NCI-H510A treated with DMSO at 0.1 percent for 48 hours (cell line): ENCODE data around the gene ANXA8L1.
"Not testable (repeated sequence)": the region's sequence is repeated elsewhere in the genome, so short reads cannot be mapped to it uniquely, and the experiment has no call there.

Experiments
- DNase-seq: peaks from one replicate; lab custom pipeline; 2025; lab: John Stamatoyannopoulos, UW

Gene ANXA8L1, protein sequence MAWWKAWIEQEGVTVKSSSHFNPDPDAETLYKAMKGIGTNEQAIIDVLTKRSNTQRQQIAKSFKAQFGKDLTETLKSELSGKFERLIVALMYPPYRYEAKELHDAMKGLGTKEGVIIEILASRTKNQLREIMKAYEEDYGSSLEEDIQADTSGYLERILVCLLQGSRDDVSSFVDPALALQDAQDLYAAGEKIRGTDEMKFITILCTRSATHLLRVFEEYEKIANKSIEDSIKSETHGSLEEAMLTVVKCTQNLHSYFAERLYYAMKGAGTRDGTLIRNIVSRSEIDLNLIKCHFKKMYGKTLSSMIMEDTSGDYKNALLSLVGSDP

DNA sequence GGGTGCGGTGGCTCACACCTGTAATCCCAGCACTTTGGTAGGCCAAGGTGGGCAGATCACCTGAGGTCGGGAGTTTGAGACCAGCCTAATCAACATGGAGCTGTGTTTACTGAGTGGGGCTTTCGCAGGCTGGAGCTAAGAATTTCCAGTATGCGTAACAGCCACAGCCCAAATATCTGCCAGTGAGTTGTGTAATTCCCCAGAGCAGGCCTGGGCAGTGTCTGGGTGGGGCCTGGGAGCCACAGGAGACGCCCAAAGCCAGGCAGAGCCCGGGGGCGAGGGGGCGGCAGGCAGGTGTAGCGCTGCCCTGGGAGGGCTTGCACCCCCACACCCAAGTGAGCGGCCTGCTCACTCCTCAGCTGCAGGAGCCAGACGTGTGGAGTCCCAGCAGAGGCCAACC lies at the start of gene ANXA8L1:
TSS of gene ANXA8L1 (plus strand) at position 371 of the 400 bp plus-strand sequence. CDS start 76 bp downstream, outside the sequence.
- DNase-seq = not testable (repeated sequence)

DNA sequence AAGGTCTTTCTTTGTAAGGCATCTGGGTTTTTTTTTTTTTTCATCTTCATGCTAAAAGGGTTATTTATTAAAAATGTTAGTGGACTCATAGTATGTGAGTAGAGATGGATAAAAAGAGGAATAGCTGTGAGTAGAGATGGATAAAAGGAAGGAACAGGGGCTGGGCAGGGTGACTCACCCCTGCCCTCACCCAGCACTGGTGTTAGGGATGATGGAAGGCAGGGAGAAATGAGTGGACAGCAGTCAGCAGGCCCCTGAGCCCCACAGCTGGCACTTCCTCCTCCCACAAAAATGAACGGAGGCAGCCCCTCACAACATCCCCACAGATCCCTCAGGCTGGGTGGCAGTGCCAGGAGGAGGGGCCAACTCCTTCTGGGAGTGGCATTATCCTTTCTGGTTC lies 49.5 kb upstream of the ANXA8L1 start:
- no peak for DNase-seq

DNA sequence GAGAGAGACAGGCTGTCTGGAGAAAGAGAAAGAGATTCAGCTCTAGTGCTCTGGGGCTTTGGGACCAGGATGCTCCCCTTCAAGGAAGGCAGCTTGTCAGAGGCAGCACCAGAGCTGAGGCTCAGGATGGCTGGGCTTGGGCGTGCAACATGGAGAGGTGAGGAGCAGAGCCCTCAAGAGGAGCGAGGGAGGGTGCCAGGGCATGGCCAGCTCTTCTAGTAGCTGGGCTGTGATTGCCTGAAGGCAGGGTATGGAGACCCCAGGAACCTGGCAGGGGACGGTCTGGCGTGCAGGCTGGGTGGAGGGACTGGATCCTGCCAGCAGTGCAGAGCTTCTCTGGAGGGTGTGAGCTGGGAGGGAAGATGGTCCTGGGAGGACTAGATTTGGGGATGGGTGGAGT lies 48.6 kb upstream of the ANXA8L1 start:
- DNase-seq = no peak

DNA sequence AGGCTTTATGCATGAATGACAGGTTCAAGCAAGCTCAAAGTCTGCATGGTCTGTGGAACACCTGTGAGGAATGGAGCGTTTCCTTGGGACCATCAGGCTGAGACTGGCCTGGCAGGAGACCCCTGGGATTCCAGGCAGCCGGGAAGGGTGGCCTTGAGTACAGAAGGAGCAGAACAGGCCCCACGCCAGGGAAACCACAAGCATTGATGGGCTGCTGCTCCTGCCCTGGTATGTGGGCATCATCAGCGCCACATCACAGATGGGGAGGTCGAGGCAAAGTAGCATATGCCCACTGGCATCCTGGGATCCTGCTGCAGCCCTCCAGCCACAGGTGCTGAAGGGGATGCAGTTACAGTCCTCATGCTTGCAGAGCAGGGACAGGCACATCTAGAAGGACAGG lies 47.9 kb upstream of the ANXA8L1 start:
- DNase-seq = no peak

DNA sequence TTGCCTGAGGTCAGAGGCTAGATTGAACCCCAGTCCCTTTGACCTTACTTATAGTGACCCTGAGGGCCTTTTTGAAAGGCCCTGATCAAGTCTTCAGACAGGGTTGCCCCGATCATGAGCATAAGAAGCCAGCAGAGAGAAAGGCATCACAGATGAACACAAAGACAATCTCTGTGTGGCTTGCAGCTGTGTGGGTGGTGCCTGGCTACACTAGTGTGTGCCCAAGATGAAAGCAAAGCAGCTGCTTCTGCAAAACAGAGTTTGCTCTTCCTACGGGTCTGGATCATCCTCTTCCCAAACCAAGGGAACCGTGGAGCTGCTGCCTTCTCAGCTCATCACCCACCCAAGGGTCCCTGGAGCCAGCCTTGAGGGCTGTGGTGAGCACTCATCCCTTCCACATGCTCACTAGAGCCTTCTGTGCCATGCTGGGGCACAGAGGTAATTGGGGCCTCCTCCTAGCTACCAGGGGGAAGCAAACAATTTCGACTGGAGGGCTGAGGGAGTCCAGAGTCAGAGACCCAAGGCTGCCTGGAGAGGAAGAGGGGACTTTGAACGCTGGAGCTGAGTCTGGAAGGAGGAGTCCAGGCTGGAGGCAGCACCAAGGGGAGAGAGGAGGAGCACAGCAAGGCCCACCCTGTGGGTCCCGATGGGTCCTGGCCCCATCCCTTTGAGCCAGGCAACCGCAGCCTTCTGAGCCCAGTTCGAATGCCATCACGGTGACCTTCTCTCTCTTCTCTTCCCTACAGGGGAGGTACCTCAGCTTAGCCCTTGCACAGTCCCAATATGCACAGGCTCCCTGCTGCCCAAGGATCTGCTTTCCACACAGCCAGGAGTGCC lies 46.5 kb upstream of the ANXA8L1 start:
- DNase-seq = no peak

DNA sequence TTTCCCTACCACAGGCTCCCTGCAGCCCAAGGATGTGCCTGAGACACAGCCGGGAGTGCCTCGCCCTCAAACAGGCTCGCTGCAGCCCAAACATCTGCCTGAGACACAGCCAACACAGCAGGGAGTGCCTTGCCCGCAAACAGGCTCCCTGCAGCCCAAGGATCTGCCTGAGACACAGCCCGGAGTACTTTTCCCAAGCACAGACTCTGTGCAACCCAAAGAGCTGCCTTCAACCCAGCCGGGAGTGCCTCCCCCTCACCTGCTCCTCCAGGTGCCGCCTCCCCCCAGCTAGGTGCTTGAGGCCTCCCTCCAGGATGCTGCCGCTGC lies 45.9 kb upstream of the ANXA8L1 start:
- no peak for DNase-seq

DNA sequence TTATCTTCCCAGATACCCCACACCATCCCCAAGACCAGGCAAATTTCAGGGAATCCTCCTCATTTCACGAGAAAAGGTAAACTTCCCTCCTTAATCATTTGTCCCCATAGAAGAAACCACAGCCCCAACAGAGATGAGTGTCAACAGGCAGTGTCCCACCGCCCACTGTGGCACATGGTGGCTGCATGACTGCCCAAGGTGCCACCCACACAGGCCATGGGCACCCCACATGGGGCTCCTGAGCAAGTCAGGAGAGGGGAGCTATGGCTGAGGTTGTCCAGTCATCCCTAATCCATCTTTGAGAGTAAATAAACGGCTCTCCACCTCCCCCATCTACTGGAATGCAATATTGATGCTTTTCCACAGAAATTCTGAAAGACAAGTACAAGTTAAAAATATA lies 44.7 kb upstream of the ANXA8L1 start:
- no peak for DNase-seq

DNA sequence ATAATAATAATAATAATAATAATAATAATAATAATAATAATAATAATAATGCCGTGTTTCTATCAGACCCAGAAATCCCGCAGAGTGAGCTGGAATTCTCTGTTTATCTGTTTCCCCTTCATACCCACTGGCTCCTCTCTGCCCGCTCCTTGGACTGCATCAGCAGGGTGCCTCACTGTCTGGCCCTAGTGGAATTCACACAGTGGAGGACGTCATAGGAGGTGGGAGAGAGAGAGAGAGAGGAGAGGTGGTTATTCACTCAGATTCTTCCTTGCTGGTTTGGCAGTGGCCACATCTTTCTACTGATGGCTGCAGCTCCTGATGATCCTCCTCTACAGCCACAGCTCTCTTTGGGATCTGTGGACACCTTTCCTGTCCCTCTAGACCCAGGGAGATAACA lies 10.1 kb upstream of the ANXA8L1 start:
- not testable (repeated sequence) for DNase-seq

DNA sequence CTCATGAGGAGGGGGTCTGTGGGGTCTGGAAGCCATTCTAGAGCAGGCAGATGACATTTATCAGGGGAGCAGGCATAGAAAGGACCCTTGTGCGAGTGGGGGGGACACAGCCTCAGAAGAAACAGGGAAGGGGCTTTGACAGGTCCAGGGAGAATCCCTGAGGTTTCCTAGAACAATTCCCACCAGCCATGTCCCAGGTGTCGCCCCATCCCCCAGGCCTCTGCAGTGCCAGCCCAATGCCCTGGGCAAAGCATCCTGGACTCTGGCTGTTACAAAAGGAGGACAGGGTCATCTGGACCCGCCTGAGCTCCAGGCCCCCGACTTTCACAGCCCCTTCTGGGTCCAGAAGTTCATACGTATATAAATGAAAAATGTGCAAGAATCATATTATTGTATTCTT lies 8.4 kb upstream of the ANXA8L1 start:
- not testable (repeated sequence) for DNase-seq

DNA sequence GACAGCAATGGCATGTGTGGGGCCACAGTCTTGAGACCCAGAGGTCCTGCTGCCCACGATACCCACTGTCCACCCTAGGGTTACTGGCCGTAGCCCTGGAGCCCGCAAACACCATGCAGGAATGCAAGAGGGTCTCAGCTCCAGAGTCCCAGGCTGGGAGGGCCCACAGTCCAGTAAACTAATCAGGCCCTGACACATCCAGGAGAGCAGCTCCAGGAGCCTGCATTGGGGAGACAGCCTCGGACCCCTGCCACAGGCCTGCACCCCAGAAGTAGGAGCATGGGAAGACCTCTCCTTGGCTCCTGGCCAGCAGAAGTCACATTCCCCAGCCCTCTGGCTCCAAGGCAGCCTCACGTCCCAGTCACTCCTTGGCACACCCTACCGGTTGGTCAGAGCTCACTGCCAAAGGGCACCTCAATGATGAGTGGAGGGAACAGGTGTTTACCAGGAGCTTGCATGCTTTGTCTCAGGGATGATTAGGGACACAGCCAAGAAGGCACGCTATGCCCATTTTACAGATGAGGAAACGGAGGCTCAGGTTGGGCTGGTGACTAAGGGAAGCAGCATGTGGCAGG lies 7.8 kb upstream of the ANXA8L1 start:
- not testable (repeated sequence) for DNase-seq

DNA sequence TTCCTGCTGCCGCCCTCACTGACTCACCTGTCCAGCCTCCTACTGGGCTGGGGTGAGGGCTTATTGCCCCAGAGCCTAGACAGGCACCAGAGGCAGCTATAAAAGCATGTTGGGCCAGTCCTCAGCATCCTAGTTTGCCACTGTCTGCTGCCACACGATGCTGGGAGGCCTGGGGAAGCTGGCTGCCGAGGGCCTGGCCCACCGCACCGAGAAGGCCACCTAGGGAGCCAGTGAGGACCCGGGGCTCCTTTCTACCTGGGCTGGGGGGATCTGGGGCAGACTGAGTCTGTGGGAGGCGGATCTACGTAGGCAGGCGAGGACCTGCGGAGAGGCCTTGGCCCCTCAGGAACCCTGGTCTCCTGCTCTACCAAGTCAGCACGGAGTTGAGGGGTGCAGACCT lies 6.6 kb upstream of the ANXA8L1 start:
- not testable (repeated sequence) for DNase-seq

DNA sequence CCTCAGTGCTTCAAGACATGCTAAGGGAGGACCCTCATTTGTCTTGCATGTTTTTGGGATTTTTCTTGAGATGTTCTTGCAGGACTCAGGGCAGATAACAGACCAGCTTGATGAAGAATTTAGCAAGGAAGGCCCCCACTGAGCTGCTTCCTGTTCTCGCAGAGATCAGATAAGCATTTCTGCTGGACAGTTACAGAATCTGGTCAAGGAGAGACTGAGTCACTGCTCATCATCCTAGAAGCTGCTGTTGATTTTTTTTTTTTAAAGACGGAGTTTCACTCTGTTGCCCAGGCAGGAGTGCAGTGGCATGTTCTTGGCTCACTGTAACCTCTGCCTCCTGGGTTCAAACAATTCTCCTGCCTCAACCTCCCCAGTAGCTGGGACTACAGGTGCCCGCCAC lies 1.2 kb upstream of the ANXA8L1 start:
- not testable (repeated sequence) for DNase-seq

DNA sequence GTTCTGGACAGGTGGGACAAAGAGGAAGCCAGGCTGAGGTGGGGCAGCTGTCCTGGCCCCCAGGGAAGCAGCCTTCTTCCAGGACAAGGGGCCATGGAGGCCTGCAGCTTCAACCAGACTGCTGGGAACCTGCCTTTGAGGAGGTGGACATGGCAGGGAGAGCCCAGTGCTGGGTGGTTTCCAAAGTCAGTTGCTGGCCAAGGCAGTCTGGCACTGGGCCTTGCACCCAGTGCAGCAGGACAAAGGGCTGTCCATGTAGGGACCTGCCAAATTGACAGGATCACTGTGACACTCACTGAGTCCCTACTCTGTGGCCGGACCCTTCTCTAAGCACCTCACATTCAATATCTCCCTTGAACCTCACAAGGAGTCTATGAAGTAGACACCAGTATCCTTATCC lies 1.4 kb downstream of the ANXA8L1 start:
- DNase-seq = not testable (repeated sequence)

DNA sequence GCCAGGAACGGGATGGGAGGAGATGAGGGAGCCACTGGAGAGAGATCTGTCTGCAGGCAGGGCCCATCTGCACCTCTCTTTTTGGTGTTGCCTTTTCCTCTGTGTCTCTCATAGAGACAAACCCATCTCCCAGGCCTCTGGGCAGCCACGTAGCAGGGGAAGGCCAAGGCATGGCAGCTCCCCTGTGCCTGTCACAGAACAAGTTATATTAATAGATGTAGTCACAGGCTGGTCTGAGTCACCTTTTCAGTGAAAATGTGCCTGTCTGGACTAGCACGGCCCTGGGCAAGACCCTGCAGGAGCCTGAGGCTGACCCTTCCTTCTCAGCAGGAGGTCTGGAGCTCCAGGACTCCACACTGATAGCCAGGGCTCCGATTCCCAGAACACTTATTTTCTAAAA lies 2.1 kb downstream of the ANXA8L1 start:
- DNase-seq = not testable (repeated sequence)

DNA sequence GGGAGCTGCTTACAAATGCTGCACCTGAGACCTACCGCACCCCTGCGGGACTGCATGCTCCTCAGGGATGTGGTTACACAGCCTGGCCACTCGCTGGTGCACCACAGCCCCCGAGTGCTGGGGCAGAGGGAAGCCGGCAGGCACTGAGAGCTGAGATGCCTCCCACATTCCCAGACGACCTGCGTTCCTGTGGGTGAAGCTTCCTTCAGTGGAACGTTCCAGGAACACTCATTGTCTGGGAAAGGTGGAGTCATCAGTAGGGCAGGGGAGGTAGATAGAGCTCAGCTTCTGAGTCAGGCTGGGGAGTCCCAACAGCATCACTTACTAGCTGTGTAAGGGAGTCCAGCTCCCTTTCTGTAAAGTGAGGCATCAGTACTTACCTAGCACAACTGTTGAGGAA lies 2.5 kb downstream of the ANXA8L1 start:
- DNase-seq = not testable (repeated sequence)

DNA sequence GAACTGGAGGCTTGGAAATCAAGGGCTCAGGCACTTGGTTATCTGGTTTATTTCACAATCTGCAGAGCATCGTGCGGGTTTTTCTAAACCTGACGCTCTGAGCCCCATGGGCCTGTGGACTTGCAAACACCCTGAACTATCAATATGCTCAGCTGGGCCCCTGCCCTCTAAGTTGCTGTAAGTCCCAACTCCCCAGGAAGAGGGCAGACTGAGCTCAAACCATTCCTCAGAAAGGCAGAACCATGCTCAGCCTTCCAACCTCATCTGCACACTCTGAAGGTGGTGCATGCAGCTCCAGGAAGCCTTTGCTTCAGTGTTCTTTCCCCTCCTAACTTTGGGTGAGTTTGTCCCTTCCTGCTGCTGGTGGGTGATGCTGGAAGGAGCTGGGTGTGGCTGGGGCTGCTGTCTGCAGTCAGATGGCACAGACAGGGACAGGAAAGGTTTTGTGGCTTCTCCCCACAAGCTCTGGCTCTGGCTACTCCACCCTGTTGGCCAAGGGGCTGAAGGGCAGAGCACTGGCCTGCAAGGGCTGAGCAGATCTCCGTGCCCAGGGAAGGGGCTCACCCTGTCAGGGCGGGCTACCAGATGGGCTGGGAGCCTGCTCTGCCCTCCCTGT lies 3.8 kb downstream of the ANXA8L1 start:
- DNase-seq = not testable (repeated sequence)

DNA sequence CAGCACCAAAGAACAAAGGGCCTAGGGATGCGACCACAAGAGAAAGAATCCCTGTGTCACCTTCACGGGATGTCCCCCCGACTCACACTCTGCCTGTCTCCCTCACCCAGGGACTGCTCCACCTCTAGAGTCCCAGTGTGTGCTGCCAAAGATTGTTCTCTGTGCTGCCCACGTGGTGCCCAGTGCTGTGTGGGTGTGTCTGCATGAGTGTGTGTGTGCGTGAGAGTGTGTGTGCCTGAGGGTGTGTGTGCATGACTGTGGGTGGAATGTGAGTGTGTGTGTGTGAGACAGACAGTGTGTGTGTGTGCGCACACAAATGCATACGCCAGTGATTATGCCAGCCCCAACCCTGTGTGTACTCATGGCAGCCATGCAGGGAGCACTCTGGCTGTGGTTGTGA lies 10.3 kb downstream of the ANXA8L1 start:
- DNase-seq = not testable (repeated sequence)

DNA sequence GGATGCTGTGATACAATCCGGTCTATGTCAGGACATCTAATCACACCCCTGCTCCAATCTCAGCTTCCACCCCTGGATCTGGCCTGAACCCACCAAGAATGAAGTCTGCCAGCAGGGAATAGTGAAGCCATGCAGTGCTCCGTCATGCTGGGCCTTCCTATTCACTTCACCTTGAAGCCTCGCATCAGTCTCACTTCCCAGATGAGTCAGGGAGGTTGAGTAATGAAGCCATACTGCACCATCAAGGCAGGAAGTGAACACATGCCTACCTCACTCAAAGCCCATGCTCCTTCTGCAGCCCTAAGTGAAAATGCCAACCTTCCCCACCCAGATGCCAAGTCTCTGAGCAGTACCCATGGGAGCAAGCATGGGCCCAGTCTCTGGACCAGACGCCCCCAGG lies 11.1 kb downstream of the ANXA8L1 start:
- DNase-seq = not testable (repeated sequence)

DNA sequence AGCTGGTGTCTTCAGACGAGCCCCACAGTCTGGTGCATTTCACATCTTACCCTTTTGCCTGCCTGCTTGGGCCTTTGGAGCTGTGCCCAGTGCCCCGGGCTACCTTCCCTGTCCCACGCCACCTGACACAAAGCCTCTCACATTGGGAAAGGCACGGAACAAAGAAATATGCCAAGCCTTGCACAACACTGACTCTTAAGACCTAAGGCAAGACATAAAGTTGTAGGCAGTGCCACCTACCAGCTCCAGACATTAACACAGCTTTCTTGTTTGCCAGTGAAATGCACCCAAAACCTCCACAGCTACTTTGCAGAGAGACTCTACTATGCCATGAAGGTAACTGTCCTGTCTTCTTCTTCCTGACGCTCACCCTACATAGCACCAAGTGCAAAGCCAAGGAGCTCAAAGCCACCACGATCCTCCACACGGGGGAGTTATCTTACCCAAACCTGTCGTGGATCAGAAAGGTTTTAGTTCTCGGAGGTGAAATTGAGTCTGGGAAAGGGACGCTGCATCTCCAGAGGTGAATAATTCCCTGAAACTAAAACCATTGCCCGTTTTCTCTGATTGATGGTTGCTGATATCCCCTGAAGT lies 11.8 kb downstream of the ANXA8L1 start:
- not testable (repeated sequence) for DNase-seq

DNA sequence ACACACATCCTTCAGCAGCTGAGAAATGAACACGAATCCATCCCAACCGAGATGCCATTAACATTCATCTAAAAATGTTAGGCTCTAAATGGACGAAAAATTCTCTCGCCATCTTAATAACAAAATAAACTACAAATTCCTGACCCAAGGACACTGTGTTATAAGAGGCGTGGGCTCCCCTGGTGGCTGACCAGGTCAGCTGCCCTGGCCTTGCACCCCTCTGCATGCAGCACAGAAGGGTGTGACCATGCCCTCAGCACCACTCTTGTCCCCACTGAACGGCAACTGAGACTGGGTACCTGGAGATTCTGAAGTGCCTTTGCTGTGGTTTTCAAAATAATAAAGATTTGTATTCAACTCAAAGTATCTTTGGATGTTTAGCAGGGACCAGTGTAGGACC lies 15.8 kb downstream of the ANXA8L1 start:
- DNase-seq = not testable (repeated sequence)

DNA sequence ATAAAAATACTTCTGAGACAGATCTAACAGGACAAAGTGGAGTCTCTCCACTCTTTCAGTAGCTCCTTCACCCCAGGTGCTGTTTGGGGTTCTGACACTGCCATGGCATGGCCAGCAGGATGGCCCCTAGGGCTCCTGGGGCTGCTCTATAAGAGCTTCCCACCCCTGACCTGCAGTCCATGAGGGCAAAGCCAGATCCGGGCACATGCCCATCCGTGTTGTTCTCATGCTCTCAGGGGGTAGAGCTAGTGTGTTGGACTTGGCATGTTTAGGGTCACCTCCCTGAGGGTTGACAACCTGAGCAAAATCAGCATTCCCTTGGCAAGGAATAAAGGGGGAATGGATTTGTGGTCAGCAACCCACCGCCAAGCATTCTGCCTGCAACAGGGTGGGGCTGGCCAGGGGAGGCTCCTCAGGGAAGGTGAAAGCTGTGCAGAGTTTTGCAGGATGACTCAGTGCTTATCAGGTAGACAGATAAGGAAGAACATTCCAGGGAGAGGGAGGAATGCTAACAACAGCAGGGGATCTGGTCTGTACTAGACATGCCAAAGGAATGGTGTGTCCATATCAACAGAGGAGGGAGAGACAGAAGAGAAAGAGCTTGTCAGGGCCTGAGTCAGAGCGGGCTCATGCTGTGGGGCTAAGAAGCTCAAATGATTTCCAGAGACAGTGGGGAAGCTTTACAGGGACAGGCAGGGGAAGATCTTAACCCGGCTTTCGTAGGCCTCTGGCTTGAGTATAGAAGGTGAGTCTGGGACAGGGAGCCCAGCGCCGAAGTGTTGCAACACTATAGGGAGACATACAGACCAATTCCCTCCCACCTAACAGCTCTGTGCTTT lies 21.1 kb downstream of the ANXA8L1 start:
- not testable (repeated sequence) for DNase-seq
